Activated T-cell treated with anti-CD3 and anti-CD28 coated beads for 24 hours (primary cell): ENCODE data around the gene FFAR3.
A peak's percentile ranks its signal among the peaks of the same experiment; 100 is the strongest.
"Not testable (repeated sequence)": the region's sequence is repeated elsewhere in the genome, so short reads cannot be mapped to it uniquely, and the experiment has no call there.

Experiments
- DNase-seq: peaks from one replicate; pipeline ENCODE4 v3.0.0-alpha.2; 2020; ENCODE audit warnings: low read depth

FFAR3 gene

DNA sequence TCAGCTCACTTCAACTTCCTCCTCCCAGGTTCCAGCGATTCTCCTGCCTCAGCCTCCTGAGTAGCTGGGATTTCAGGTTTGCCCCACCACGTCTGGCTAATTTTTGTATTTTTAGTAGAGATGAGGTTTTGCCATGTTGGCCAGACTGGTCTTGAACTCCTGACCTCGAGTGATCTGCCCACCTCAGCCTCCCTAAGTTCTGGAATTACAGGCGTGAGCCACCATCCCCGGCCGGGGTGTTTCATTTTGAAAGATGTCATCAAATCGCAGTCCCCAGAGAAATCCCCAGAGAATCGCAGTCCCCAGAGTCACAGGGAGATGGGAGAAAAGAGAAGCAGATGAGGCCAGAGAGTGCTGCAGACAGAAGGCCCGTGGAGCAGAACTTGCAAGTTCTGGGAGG, 43.2 kb downstream of the FFAR3 start:
- DNase-seq, result not testable (repeated sequence)

GRCh38 chr19:35403116-35403760, 45.0 kb downstream of the FFAR3 start:
- DNase-seq, result no peak

- DNase-seq, result peak; percentile 36
These were observed 46.8 kb downstream of the FFAR3 start for GRCh38 chr19:35404879-35405622.

DNA sequence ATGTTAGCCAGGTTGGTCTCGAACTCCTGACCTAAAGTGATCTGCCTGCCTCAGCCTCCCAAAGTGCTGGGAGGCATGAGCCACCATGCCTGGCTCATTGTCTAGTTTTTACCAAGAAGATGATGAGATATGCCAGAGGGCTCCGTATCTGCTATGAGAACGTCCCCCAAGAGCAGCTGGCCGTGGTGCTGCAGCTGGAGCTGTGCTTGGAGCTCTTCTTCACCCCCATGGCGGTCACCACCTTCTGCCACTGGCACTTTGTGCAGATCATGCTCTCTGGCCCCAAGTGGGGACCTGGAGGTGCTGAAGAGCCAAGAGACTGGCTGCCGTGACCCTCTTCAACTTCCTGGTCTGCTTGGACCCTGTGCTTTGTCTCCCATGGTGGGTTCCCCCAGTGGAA, 49.4 kb downstream of the FFAR3 start:
- DNase-seq, result no peak

DNA sequence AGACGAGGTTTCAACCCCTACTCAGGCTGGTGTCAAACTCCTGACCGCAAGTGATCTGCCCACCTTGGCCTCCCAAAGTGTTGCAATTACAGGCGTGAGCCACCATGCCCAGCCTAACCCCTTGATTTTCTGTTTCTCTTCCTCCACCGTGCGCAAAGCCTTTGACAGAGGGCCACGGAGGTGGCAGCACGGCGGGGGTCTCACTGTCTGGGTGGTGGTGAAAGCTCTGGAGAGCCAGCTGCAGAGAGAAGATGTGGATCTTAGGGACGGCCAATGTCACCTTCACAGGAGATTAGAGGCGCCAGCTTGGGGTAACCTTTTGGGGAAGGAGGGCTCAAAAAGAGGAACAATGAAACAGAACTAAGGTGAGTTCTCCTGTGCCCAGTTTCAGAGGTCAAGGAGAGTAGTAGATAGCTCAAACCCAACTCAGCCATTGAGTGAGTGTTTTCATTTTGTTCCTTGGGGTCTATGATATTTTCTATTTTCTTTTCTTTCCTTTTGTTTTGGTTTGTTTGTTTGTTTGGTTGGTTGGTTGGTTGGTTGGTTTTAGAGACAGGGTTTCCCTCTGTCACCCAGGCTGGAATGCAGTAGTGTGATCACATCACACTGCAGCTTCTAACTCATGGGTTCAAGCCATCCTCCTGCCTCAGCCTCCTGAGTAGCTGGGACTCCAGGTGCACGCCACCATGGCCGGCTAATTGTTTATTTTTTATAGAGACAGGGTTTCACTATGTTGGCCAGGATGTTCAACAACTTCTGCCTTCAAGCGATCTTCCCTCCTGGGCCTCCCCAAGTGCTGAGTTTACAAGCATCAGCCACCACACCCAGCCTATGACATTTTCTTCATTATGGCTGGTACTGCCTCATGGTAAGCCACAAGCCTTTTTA, 50.3 kb downstream of the FFAR3 start:
- DNase-seq, result no peak

DNA sequence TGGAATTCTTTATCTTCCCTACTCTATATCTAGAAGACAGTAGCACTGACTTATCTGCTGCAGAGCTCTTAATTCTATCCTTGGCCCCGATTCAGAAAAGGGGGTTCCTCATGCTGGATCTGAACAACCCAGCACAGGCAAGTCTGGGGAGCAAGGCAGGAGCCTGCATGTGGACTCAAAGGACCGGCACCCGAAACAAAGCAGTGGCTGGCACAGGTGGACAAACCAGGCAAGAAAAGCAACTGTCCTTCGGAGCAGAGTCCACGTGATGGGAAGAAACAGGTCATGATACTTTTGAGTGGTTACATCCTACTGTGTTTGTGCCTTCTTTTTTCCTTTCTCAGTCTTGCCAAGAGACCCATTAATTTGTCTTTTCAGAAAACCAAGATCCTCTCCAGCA, 50.9 kb downstream of the FFAR3 start:
- DNase-seq, result no peak
